ENCODE data around the gene BDH1. TPM values are rescaled to one million over a fixed set of nuclear protein-coding genes. Genes with fewer than 3 reads are reported as not detected.

BDH1 gene
- total and polyA plus RNA-seq, 2 of the 8 experiments (the other 6 are each of a cell fraction or from before 2014, with no cell fraction given), result 27.2 to 28.1 TPM

GRCh38 chr3:197577366-197578074 is 21.8 kb upstream of the BDH1 start:
- H3K18ac ChIP-seq (ENCODE audit: extremely low read depth, low read length), result peak overlapping the region; percentile 49; the same call in 1 of the 2 replicates
- H3K27ac ChIP-seq (ENCODE audit: low read depth, low read length), result no peak overlapping the region
- H3K14ac ChIP-seq (ENCODE audit: insufficient read length), result no peak overlapping the region
- 93% methylated on average over 13 of the region's 13 CpGs; no CpG with 5 or more reads in 1 of the 2 experiments for WGBS, 2 experiments (ENCODE audit: extremely low coverage in 1 of 2, insufficient coverage in 1 of 2, insufficient read length in 1 of 2, insufficient replicate concordance in 2 of 2, low coverage in 1 of 2, low lambda C conversion rate in 2 of 2, missing lambda C conversion rate in 1 of 2)
- peak overlapping the region; percentile 94; the same call in 1 of the 2 replicates for H2BK5ac ChIP-seq (ENCODE audit: low read depth, low read length)
- no peak overlapping the region for H4K8ac ChIP-seq (ENCODE audit: extremely low read depth, insufficient read depth, low read length)
- no peak overlapping the region for H3K4me2 ChIP-seq (ENCODE audit: insufficient read depth in 1 of 2, low read depth in 2 of 2, low read length in 2 of 2)
- H3K4me1 ChIP-seq (replicated peaks in 1 of 4; ENCODE audit: control insufficient read depth in 3 of 4, insufficient read depth in 4 of 4, low read length in 3 of 4), result peaks cover 18 to 42% (median 40%) of the 10 kb centered on the region in 4 experiments
- peak overlapping the region; percentile 24 for H2BK120ac ChIP-seq (replicated peaks; ENCODE audit: low read depth, low read length)
- no peaks in the 10 kb centered on the region; a peak in 1 of 4 replicates for H3K9me3 ChIP-seq (ENCODE audit: insufficient read depth in 2 of 2, low read depth in 1 of 2, low read length in 1 of 2)
- POLR2A ChIA-PET (ENCODE audit: partially characterized antibody), result interaction anchor here (0.9 to 2.3 kb wide), 4 partner anchors 10 to 30 kb away, joined by 3 to 7 read pairs (median 4); partner anchors contain the start of gene BDH1
- no peak overlapping the region for H3K56ac ChIP-seq (replicated peaks; ENCODE audit: insufficient read length, low read depth, low read length)
- CTCF ChIA-PET (ENCODE audit: partially characterized antibody), result interaction anchor here (0.7 to 1.5 kb wide), 10 partner anchors 10 to 38 kb away, joined by 3 to 8 read pairs (median 4); partner anchors contain the start of gene BDH1
- H3K9ac ChIP-seq (replicated peaks in 1 of 4; ENCODE audit: extremely low read depth in 1 of 4, low read depth in 3 of 4, low read length in 3 of 4), result no peak overlapping the region
- peak overlapping the region; percentile 100; the same call in 1 of the 2 replicates for H2BK12ac ChIP-seq (ENCODE audit: low read depth, low read length)
- H3K4ac ChIP-seq (replicated peaks; ENCODE audit: insufficient read length, low read depth, low read length), result peak overlapping the region; percentile 55
- FAIRE-seq (no peak), DNase-seq (ENCODE audit: low read depth in 1 of 2, low spot score in 2 of 2) (no peak)
- H4K5ac ChIP-seq (ENCODE audit: insufficient read length, low read depth, low read length), result no peak overlapping the region
- H3K27me3 ChIP-seq (replicated peaks in 1 of 4; ENCODE audit: control insufficient read depth in 3 of 4, extremely low read depth in 1 of 4, insufficient read depth in 3 of 4, low read length in 3 of 4), result 0 out of 7 replicates have a peak, but pooled peaks cover 0 to 5% (median 0%) of the 10 kb centered on the region in 4 experiments
- H3K79me2 ChIP-seq (ENCODE audit: control insufficient read depth in 1 of 2, insufficient read depth in 2 of 2, low read length in 2 of 2), result no peaks in the 10 kb centered on the region
- H2AFZ ChIP-seq (ENCODE audit: low read length), result no peak overlapping the region
- H3K36me3 ChIP-seq (ENCODE audit: control insufficient read depth in 2 of 4, insufficient read depth in 4 of 4, low read length in 3 of 4), result no peaks in the 10 kb centered on the region
- H3K23ac ChIP-seq (ENCODE audit: insufficient read length), result no peak overlapping the region
- peak overlapping the region; percentile 82; the same call in 1 of the 2 replicates for H2AK5ac ChIP-seq (ENCODE audit: low read depth, low read length)
- peak overlapping the region; percentile 99; the same call in 1 of the 2 replicates for H2BK15ac ChIP-seq (ENCODE audit: low read length)
- H3K79me1 ChIP-seq (ENCODE audit: low read depth, low read length), result no peaks in the 10 kb centered on the region
- H4K20me1 ChIP-seq (replicated peaks in 1 of 2; ENCODE audit: control insufficient read depth in 1 of 2, insufficient read depth in 2 of 2, low read length in 2 of 2), result no peaks in the 10 kb centered on the region
- H2BK20ac ChIP-seq (ENCODE audit: low read length), result peak overlapping the region; percentile 74; the same call in 1 of the 2 replicates
- peak overlapping the region; percentile 86 for H4K91ac ChIP-seq (replicated peaks; ENCODE audit: insufficient read length, low read length)
- H3K23me2 ChIP-seq (ENCODE audit: low read depth, low read length), result peaks cover 2% of the 10 kb centered on the region; the same call in 1 of the 2 replicates
- H3K4me3 ChIP-seq (ENCODE audit: extremely low read depth in 1 of 4, insufficient read depth in 2 of 4, low read depth in 3 of 4, low read length in 4 of 4), result no peak overlapping the region
- TF ChIP-seq E2F6 (IDR thresholded peaks at IDR 0.05) (no peak), CBX5 (IDR thresholded peaks at IDR 0.05; ENCODE audit: low read depth, low read length) (no peak), CHD2 (IDR thresholded peaks at IDR 0.05; ENCODE audit: low read length) (no peak), MAFK (IDR thresholded peaks at IDR 0.05; ENCODE audit: low read depth, low read length) (no peak), MAX (IDR thresholded peaks at IDR 0.05) (no peak), HDAC2 (IDR thresholded peaks at IDR 0.05; ENCODE audit: borderline replicate concordance in 1 of 2, low read depth in 2 of 2, low read length in 2 of 2) (no peak), RBBP5 (IDR thresholded peaks at IDR 0.05; ENCODE audit: borderline replicate concordance, low read depth, low read length) (no peak), SP2 (IDR thresholded peaks at IDR 0.05; ENCODE audit: low read length) (no peak)
- TF ChIP-seq, protein P1, sequence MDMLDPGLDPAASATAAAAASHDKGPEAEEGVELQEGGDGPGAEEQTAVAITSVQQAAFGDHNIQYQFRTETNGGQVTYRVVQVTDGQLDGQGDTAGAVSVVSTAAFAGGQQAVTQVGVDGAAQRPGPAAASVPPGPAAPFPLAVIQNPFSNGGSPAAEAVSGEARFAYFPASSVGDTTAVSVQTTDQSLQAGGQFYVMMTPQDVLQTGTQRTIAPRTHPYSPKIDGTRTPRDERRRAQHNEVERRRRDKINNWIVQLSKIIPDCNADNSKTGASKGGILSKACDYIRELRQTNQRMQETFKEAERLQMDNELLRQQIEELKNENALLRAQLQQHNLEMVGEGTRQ (IDR thresholded peaks at IDR 0.05; ENCODE audit: low read length), result no peak
